ENCODE measurements around the gene SMCO1.

The SMCO1 gene

GRCh38 chr3:196496183-196496582 is 19.0 kb downstream of the SMCO1 start:
- DNase-seq (ENCODE audit: low spot score) = no peak
- H3K27ac ChIP-seq = no peak overlapping the region
- ChIA-PET POLR2A (ENCODE audit: low non-redundant PET) (no interaction called here), CTCF (no interaction called here)
- TF ChIP-seq CTCF (conservative IDR thresholded peaks at IDR 0.05; ENCODE audit: low read depth) = no peak

GRCh38 chr3:196493292-196493691 is 21.9 kb downstream of the SMCO1 start:
- no peak for DNase-seq (ENCODE audit: low spot score)
- peak overlapping the region; percentile 29; the same call in 1 of the 2 replicates for H3K27ac ChIP-seq
- no peak for TF ChIP-seq CTCF (conservative IDR thresholded peaks at IDR 0.05; ENCODE audit: low read depth)
- POLR2A ChIA-PET (ENCODE audit: low non-redundant PET) = no interaction called here
- CTCF ChIA-PET = no interaction called here

DNA sequence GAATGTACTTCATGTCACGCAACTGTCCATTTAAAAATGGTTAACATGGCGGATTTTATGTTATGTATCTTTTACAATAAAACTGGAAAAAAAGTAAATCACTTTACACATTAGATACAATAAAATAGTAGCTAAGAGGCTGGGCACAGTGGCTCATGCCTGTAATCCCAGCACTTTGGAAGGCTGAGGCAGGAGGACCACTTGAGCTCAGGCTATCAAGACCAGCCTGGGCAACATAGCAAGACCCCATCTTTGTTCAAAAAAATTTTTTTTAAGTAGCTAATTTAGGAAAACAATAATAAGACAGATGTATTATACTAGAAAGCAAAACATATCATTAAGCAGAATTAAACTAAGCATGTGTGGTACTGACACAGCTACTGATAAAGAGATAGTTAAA is 23.1 kb downstream of the SMCO1 start:
- ChIA-PET CTCF (no interaction called here), POLR2A (ENCODE audit: low non-redundant PET) (no interaction called here)
- DNase-seq (ENCODE audit: low spot score) = no peak
- no peak overlapping the region for H3K27ac ChIP-seq
- no peak for TF ChIP-seq CTCF (conservative IDR thresholded peaks at IDR 0.05; ENCODE audit: low read depth)

DNA sequence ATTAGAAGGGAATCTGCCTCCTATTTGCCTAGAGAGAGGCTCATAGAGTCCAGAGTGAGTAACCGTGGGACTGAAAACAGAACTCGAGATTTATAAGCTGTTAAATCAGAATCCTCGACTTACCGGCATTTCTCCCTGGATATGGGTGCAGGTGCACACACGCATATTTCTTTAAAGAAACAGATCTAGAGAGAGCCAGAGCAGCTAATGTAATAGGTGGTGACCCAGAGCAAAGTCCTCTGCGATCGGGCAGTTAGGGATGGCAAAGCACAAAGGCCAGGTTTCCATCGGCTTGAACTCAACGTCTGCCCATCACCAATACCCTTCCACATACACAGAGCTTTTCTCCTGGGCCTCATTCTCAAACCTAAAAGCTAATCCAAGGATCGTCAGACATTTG is 25.4 kb downstream of the SMCO1 start:
- POLR2A ChIA-PET (ENCODE audit: low non-redundant PET) = no interaction called here

GRCh38 chr3:196486263-196486662 is 28.9 kb downstream of the SMCO1 start:
- H3K27ac ChIP-seq = no peak overlapping the region
- ChIA-PET CTCF (interaction anchor here (1.2 kb wide), 2 partner anchors 9 to 12 kb away, joined by 3 to 4 read pairs; no protein-coding TSS in a partner anchor), POLR2A (ENCODE audit: low non-redundant PET) (no interaction called here)
- DNase-seq (ENCODE audit: low spot score) = no peak
- peak; percentile 31 for TF ChIP-seq CTCF (conservative IDR thresholded peaks at IDR 0.05; ENCODE audit: low read depth)

More for the DNA sequence above, 25.4 kb downstream of the SMCO1 start:
- TF ChIP-seq CTCF (conservative IDR thresholded peaks at IDR 0.05; ENCODE audit: low read depth) = no peak
- CTCF ChIA-PET = no interaction called here
- DNase-seq (ENCODE audit: low spot score) = no peak
- peak overlapping the region; percentile 51; the same call in 1 of the 2 replicates for H3K27ac ChIP-seq

DNA sequence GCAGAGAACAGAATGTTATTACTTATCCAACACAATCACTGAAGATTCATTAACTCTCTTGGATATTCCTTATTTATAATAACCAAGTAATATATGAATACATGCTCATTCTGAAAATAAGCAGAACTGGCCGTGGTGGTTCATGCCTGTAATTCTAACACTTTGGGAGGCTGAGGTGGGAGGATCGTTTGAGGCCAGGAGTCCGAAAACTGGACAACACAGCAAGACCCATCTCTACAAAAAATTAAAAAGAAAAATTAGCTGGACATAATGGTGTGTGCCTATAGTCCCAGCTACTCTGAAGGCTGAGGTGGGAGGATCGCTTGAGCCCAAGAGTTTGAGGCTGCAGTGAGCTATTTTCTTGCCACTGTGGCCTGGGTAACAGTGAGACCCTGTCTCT is 37.5 kb downstream of the SMCO1 start:
- ChIA-PET POLR2A (ENCODE audit: low non-redundant PET) (no interaction called here), CTCF (interaction anchor here (0.6 to 0.7 kb wide), 3 partner anchors 9 to 243 kb away, joined by 3 to 4 read pairs (median 3); no protein-coding TSS in a partner anchor)
- H3K27ac ChIP-seq = no peak overlapping the region
- TF ChIP-seq CTCF (conservative IDR thresholded peaks at IDR 0.05; ENCODE audit: low read depth) = no peak
- DNase-seq (ENCODE audit: low spot score) = no peak

DNA sequence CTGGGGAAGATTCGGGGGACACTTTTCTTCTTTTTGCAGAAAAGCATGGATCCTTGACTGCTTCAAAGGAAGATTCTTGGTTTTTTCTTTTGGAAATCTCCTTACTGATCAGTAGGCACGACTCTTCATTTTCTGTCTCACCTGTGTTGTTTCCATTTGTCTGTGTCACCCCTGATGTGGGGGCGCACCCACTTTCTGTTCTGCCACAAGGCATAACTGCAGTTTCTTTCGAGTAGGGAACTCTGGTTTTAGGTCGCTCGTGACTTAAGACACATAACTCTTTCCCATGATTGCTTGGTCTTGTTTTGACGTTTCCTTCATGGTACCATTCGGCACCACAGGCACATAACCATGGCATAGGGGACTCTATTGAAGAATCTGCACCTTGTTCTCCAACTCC is 42.9 kb downstream of the SMCO1 start:
- ChIA-PET POLR2A (ENCODE audit: low non-redundant PET) (no interaction called here), CTCF (no interaction called here)
- DNase-seq (ENCODE audit: low spot score) = no peak
- H3K27ac ChIP-seq = no peak overlapping the region
- no peak for TF ChIP-seq CTCF (conservative IDR thresholded peaks at IDR 0.05; ENCODE audit: low read depth)
